Right ventricle myocardium superior (tissue), 1 donor: ENCODE results near the gene PIP4P1. TPM values are rescaled to one million over a fixed set of nuclear protein-coding genes. Genes with fewer than 3 reads are reported as not detected.
"Not testable (repeated sequence)": the region's sequence is repeated elsewhere in the genome, so short reads cannot be mapped to it uniquely, and the experiment has no call there.

Source experiments
- ATAC-seq: fragments of 200-7000 bp; cut with Tn5 transposase; one replicate; pipeline ENCODE4 v1.9.1; 2020; ENCODE audit warnings: mild to moderate bottlenecking; ENCODE audit not compliant: poor library complexity
- DNase-seq: peaks from one replicate; pipeline ENCODE4 v3.0.0-alpha.2; 2020
- intact Hi-C: fragments of 100-400 bp; cut with DNase I; formaldehyde crosslinking; loops from one replicate; pipeline ENCODE4 v1.11.2; 2022
- total RNA-seq: library from RNA; stranded (reverse); fragmentation: NEBNext Ultra II Directional; extraction: Animal tissue kit (Norgen Biotek cat#: 25700); gene quantifications from one replicate; pipeline ENCODE4 v1.2.1, GENCODE V29; 2021
- donor health status: DM: no; HTN: yes; CAD: no; lungs with severe emphysema.

PIP4P1 gene
- total RNA-seq, 1 donor from 2014 or later, result 18.4 TPM

GRCh38 chr14:20446889-20447288 lies 14.3 kb downstream of the PIP4P1 start:
- DNase-seq (no peak), ATAC-seq (no peak)
- intact Hi-C loops, result no loop called here

GRCh38 chr14:20443650-20444049 lies 17.6 kb downstream of the PIP4P1 start:
- ATAC-seq, DNase-seq, intact Hi-C loops: not testable (repeated sequence)

GRCh38 chr14:20441461-20441860 lies 19.8 kb downstream of the PIP4P1 start:
- DNase-seq (no peak), ATAC-seq (no peak)
- intact Hi-C loops, result no loop called here

GRCh38 chr14:20440882-20441281 lies 20.4 kb downstream of the PIP4P1 start:
- no peak for ATAC-seq
- no peak for DNase-seq
- intact Hi-C loops, result no loop called here

GRCh38 chr14:20440465-20440864 lies 20.8 kb downstream of the PIP4P1 start:
- ATAC-seq (no peak), DNase-seq (no peak)
- intact Hi-C loops, result no loop called here

GRCh38 chr14:20438664-20439063 lies 22.6 kb downstream of the PIP4P1 start:
- DNase-seq (no peak), ATAC-seq (no peak)
- intact Hi-C loops, result no loop called here

- DNase-seq (no peak), ATAC-seq (no peak)
- intact Hi-C loops, result no loop called here
These were observed 24.9 kb downstream of the PIP4P1 start for GRCh38 chr14:20436363-20436755.

GRCh38 chr14:20435582-20436362 lies 25.5 kb downstream of the PIP4P1 start, which contains the start of gene KLHL33:
Gene KLHL33 (minus strand): TSS chr14:20436166. CDS start chr14:20435811, 355 bp downstream.
- ATAC-seq (peak; percentile 13), DNase-seq (no peak)
- intact Hi-C loops, result no loop called here

GRCh38 chr14:20434701-20435581 lies 26.3 kb downstream of the PIP4P1 start:
- ATAC-seq, result peak; percentile 84
- intact Hi-C loops, result no loop called here
- peak; percentile 84 for DNase-seq

GRCh38 chr14:20429801-20430669 lies 31.2 kb downstream of the PIP4P1 start:
- ATAC-seq (peak; percentile 48), DNase-seq (peak; percentile 61)
- intact Hi-C loops, result no loop called here

- ATAC-seq (no peak), DNase-seq (no peak)
- intact Hi-C loops, result no loop called here
These were observed 32.4 kb downstream of the PIP4P1 start for GRCh38 chr14:20428802-20429201.

- intact Hi-C loops, result no loop called here
- no peak for ATAC-seq
- no peak for DNase-seq
These were observed 33.2 kb downstream of the PIP4P1 start for GRCh38 chr14:20428010-20428365.

- intact Hi-C loops, result no loop called here
- DNase-seq (no peak), ATAC-seq (peak; percentile 52)
These were observed 33.8 kb downstream of the PIP4P1 start for GRCh38 chr14:20427231-20428009.

GRCh38 chr14:20424851-20425250 lies 36.4 kb downstream of the PIP4P1 start:
- ATAC-seq, result no peak
- DNase-seq, result no peak
- intact Hi-C loops, result no loop called here

GRCh38 chr14:20422886-20423285 lies 38.3 kb downstream of the PIP4P1 start:
- intact Hi-C loops, result no loop called here
- ATAC-seq, result no peak

GRCh38 chr14:20421267-20421666 lies 40.0 kb downstream of the PIP4P1 start:
- intact Hi-C loops, result no loop called here
- DNase-seq (no peak), ATAC-seq (no peak)

More at GRCh38 chr14:20422886-20423285, 38.3 kb downstream of the PIP4P1 start:
- no peak for DNase-seq

GRCh38 chr14:20419419-20419818 lies 41.8 kb downstream of the PIP4P1 start:
- DNase-seq (no peak), ATAC-seq (no peak)
- intact Hi-C loops, result loop anchor here (5.0 kb wide), 1 partner anchor 38 kb away; the partner anchor contains the start of gene APEX1

- intact Hi-C loops, result loop anchor here (5.0 kb wide), 1 partner anchor 39 kb away; the partner anchor contains the start of gene APEX1
- no peak for DNase-seq
- ATAC-seq, result no peak
These were observed 42.7 kb downstream of the PIP4P1 start for GRCh38 chr14:20418501-20418909.
